Suprapubic skin (tissue), 4 donors: ENCODE data around the gene LRRC8D. TPM values are rescaled to one million over a fixed set of nuclear protein-coding genes. Genes with fewer than 3 reads are reported as not detected.

ENCODE experiments used
- DNase-seq, 2 donors: peaks; one replicate each; pipeline ENCODE4 v3.0.0-alpha.2; 2019; ENCODE audit warnings: low spot score in 2 of 2
- H3K27ac ChIP-seq: fragments of 200-600 bp; sonication (generic); one replicate; pipeline ENCODE4 v1.5.1; 2019
- H3K27me3 ChIP-seq: fragments of 200-600 bp; sonication (generic); one replicate; pipeline ENCODE4 v1.5.1; 2019
- H3K36me3 ChIP-seq: fragments of 200-600 bp; sonication (generic); one replicate; pipeline ENCODE4 v1.5.1; 2019
- H3K4me1 ChIP-seq: fragments of 200-600 bp; sonication (generic); one replicate; pipeline ENCODE4 v1.5.1; 2019
- H3K4me3 ChIP-seq: fragments of 200-600 bp; sonication (generic); one replicate; pipeline ENCODE4 v1.5.1; 2019; ENCODE audit warnings: mild to moderate bottlenecking
- H3K9me3 ChIP-seq: fragments of 200-600 bp; sonication (generic); one replicate; pipeline ENCODE4 v1.5.1; 2019
- CTCF ChIP-seq, 2 donors: fragments of 200-600 bp in 1 of 2; fragments of 450-650 bp in 1 of 2; sonication (generic) in 1 of 2; IDR thresholded peaks; one replicate each; pipeline ENCODE4 v1.5.1; 2016 to 2019; ENCODE audit warnings: antibody characterized with exemption in 2 of 2, mild to moderate bottlenecking in 1 of 2, moderate library complexity in 1 of 2
- EP300 ChIP-seq: sonication (generic); formaldehyde crosslinking; IDR thresholded peaks from one replicate; pipeline ENCODE4 v1.6.1; 2017; ENCODE audit warnings: antibody characterized with exemption
- POLR2A ChIP-seq, 2 donors: fragments of 450-650 bp; IDR thresholded peaks; one replicate each; pipeline ENCODE4 v1.6.1; 2017; ENCODE audit warnings: antibody characterized with exemption in 2 of 2, mild to moderate bottlenecking in 2 of 2, moderate library complexity in 2 of 2
- POLR2AphosphoS5 ChIP-seq, 3 donors: sonication (generic); formaldehyde crosslinking; IDR thresholded peaks; one replicate each; pipeline ENCODE4 v1.6.1; 2017; ENCODE audit warnings: antibody characterized with exemption in 3 of 3
- WGBS: methylation state at CpG from one replicate; pipeline ENCODE4 v1.1.5; 2018; 5-methylcytosine and 5-hydroxymethylcytosine counted together
- total RNA-seq, 4 donors: library from RNA; depleted of rRNA; stranded (reverse); fragments of >200 nt; gene quantifications; one replicate each; pipeline ENCODE4 v1.1.0, GENCODE V29; 2016

Gene LRRC8D
- total RNA-seq, 4 donors from 2014 or later, result 11.7 to 24.8 (median 21.6) TPM

- H3K4me3 ChIP-seq, result no peak overlapping the region
- H3K27ac ChIP-seq, result no peak overlapping the region
- WGBS, result 94% methylated on average over 7 of the region's 7 CpGs
- H3K4me1 ChIP-seq, result peaks cover 13% of the 10 kb centered on the region
- H3K36me3 ChIP-seq, result no peaks in the 10 kb centered on the region
- TF ChIP-seq POLR2AphosphoS5 (IDR thresholded peaks at IDR 0.05), result no peak
- TF ChIP-seq CTCF (IDR thresholded peaks at IDR 0.05), result no peak
- TF ChIP-seq POLR2A (IDR thresholded peaks at IDR 0.05), result no peak
- TF ChIP-seq EP300, result no peak
- H3K9me3 ChIP-seq, result no peaks in the 10 kb centered on the region
- no peak for DNase-seq
- no peaks in the 10 kb centered on the region for H3K27me3 ChIP-seq
Observed at GRCh38 chr1:89955311-89956205, 134.7 kb downstream of the LRRC8D start.

- WGBS, result 24% methylated on average over 1 of the region's 1 CpG
- H3K27ac ChIP-seq, result no peak overlapping the region
- H3K27me3 ChIP-seq, result no peaks in the 10 kb centered on the region
- DNase-seq, result no peak
- TF ChIP-seq POLR2AphosphoS5 (IDR thresholded peaks at IDR 0.05) (no peak), CTCF (IDR thresholded peaks at IDR 0.05) (no peak), EP300 (no peak), POLR2A (IDR thresholded peaks at IDR 0.05) (no peak)
- H3K9me3 ChIP-seq, result no peaks in the 10 kb centered on the region
- no peaks in the 10 kb centered on the region for H3K36me3 ChIP-seq
- no peak overlapping the region for H3K4me3 ChIP-seq
- peaks cover 13% of the 10 kb centered on the region for H3K4me1 ChIP-seq
Observed at GRCh38 chr1:89957107-89957506, 136.3 kb downstream of the LRRC8D start.

GRCh38 chr1:89958851-89959654 is 138.2 kb downstream of the LRRC8D start:
- Histone ChIP-seq H3K27ac (no peak overlapping the region), H3K4me1 (peaks cover under 1% of the 10 kb centered on the region), H3K4me3 (no peak overlapping the region), H3K36me3 (no peaks in the 10 kb centered on the region), H3K27me3 (no peaks in the 10 kb centered on the region), H3K9me3 (no peaks in the 10 kb centered on the region)
- no peak for TF ChIP-seq POLR2AphosphoS5 (IDR thresholded peaks at IDR 0.05)
- no peak for TF ChIP-seq POLR2A (IDR thresholded peaks at IDR 0.05)
- no peak for DNase-seq
- WGBS, result 92% methylated on average over 7 of the region's 7 CpGs

- TF ChIP-seq EP300 (no peak), POLR2A (IDR thresholded peaks at IDR 0.05) (no peak), POLR2AphosphoS5 (IDR thresholded peaks at IDR 0.05) (no peak), CTCF (IDR thresholded peaks at IDR 0.05) (no peak)
- Histone ChIP-seq H3K4me3 (no peak overlapping the region), H3K4me1 (no peaks in the 10 kb centered on the region), H3K9me3 (no peaks in the 10 kb centered on the region), H3K27me3 (no peaks in the 10 kb centered on the region), H3K36me3 (no peaks in the 10 kb centered on the region), H3K27ac (no peak overlapping the region)
- DNase-seq, result no peak
- 97% methylated on average over 2 of the region's 2 CpGs for WGBS
Observed at GRCh38 chr1:89959719-89960118, 138.9 kb downstream of the LRRC8D start.

GRCh38 chr1:89962024-89962741 is 141.4 kb downstream of the LRRC8D start:
- TF ChIP-seq POLR2A (IDR thresholded peaks at IDR 0.05), result no peak
- TF ChIP-seq CTCF (IDR thresholded peaks at IDR 0.05), result no peak
- TF ChIP-seq POLR2AphosphoS5 (IDR thresholded peaks at IDR 0.05), result no peak
- TF ChIP-seq EP300, result no peak
- Histone ChIP-seq H3K4me3 (no peak overlapping the region), H3K36me3 (no peaks in the 10 kb centered on the region), H3K4me1 (no peaks in the 10 kb centered on the region), H3K27me3 (no peaks in the 10 kb centered on the region), H3K27ac (no peak overlapping the region), H3K9me3 (no peaks in the 10 kb centered on the region)
- WGBS, result 69% methylated on average over 6 of the region's 6 CpGs
- DNase-seq, result no peak
